Measurements from ENCODE around the gene SLC18A2. TPM values are rescaled to one million over a fixed set of nuclear protein-coding genes. Genes with fewer than 3 reads are reported as not detected.

SLC18A2 gene
- total RNA-seq, 1 experiment from 2014 or later: 4.0 TPM

- Histone ChIP-seq H4K20me1 (ENCODE audit: control insufficient read depth, insufficient read depth, insufficient read length) (no peaks in the 10 kb centered on the region), H4K8ac (replicated peaks; ENCODE audit: insufficient read length, low read depth, low read length) (no peak overlapping the region), H3K18ac (ENCODE audit: insufficient read length, low read depth, low read length) (no peak overlapping the region), H3K23me2 (ENCODE audit: insufficient read length, low read depth, low read length, poor library complexity, severe bottlenecking) (no peaks in the 10 kb centered on the region), H2BK20ac (ENCODE audit: low read depth, low read length, poor library complexity, severe bottlenecking) (no peak overlapping the region), H4K91ac (ENCODE audit: insufficient read length, low read depth, low read length) (no peak overlapping the region), H4K5ac (ENCODE audit: insufficient read length, low read depth, low read length) (no peak overlapping the region), H3K4me1 (ENCODE audit: insufficient read depth, low read length) (peaks cover 7% of the 10 kb centered on the region; the same call in 1 of the 2 replicates), H3K4me2 (ENCODE audit: insufficient read depth, insufficient read length, low read length) (no peak overlapping the region), H3T11ph (ENCODE audit: low read length) (no peak overlapping the region), H2AK5ac (ENCODE audit: insufficient read length, low read length) (no peak overlapping the region), H3K14ac (ENCODE audit: insufficient read depth, low read length) (no peak overlapping the region), H3K9ac (ENCODE audit: extremely low read depth, insufficient read length, low read length) (no peak overlapping the region), H2BK120ac (ENCODE audit: low read depth, low read length, poor library complexity, severe bottlenecking) (no peak overlapping the region), H2BK12ac (ENCODE audit: insufficient read length, low read depth, low read length) (no peak overlapping the region), H3K27me3 (ENCODE audit: insufficient read depth, low read length) (no peaks in the 10 kb centered on the region), H3K27ac (ENCODE audit: insufficient read length, low read depth, low read length) (no peak overlapping the region), H3K56ac (ENCODE audit: insufficient read length, low read depth, low read length) (no peak overlapping the region), H3K4ac (ENCODE audit: low read depth, low read length) (no peak overlapping the region), H3K23ac (ENCODE audit: insufficient read length, low read depth, low read length) (no peak overlapping the region), H2BK15ac (ENCODE audit: low read depth, low read length) (no peak overlapping the region), H3K9me3 (ENCODE audit: control insufficient read depth, low read depth, low read length) (no peaks in the 10 kb centered on the region), H3K79me2 (ENCODE audit: insufficient read depth, low read length) (no peaks in the 10 kb centered on the region), H2AFZ (ENCODE audit: low read length) (no peak overlapping the region), H3K79me1 (ENCODE audit: insufficient read depth, low read depth, low read length, poor library complexity, severe bottlenecking) (no peaks in the 10 kb centered on the region), H2BK5ac (ENCODE audit: insufficient read length, low read length) (no peak overlapping the region)
- no peak for DNase-seq
- Mint-ChIP-seq H3K9me3 (no peaks in the 10 kb centered on the region; a peak in 1 of 5 replicates), H3K4me1 (peaks cover 8 to 9% of the 10 kb centered on the region in 2 experiments), H3K27me3 (ENCODE audit: low read depth) (no peaks in the 10 kb centered on the region; the same call in 1 of the 2 replicates), H3K36me3 (ENCODE audit: insufficient read depth in 1 of 3, low read depth in 3 of 3) (peaks cover 0 to 3% (median 0%) of the 10 kb centered on the region in 3 experiments; a peak in 4 of 7 replicates), H3K27ac (no peak overlapping the region), H3K4me3 (no peak overlapping the region)
- no peak for TF ChIP-seq CTCF (conservative IDR thresholded peaks at IDR 0.05)
- no CpG with 5 or more reads among the region's 7 CpGs for WGBS (ENCODE audit: extremely low coverage, insufficient read length, low lambda C conversion rate)
Observed at GRCh38 chr10:117264782-117265181, 23.9 kb downstream of the SLC18A2 start.

All from H9 (cell line).